Measurements from ENCODE around the gene CASK.

The CASK gene

GRCh38 chrX:41868392-41868977 lies 54.9 kb downstream of the CASK start:
- no peak overlapping the region for H3K4me3 ChIP-seq (ENCODE audit: low read length)
- TF ChIP-seq CTCF (conservative IDR thresholded peaks at IDR 0.05; ENCODE audit: low read depth, low read length), result no peak
- DNase-seq (ENCODE audit: low read depth), result no peak

- no peak for DNase-seq (ENCODE audit: low read depth)
- TF ChIP-seq CTCF (conservative IDR thresholded peaks at IDR 0.05; ENCODE audit: low read depth, low read length), result peak; percentile 18
Observed at GRCh38 chrX:41863343-41864203, 59.8 kb downstream of the CASK start.

GRCh38 chrX:41862562-41863184 lies 60.7 kb downstream of the CASK start:
- no peak overlapping the region for H3K4me3 ChIP-seq (ENCODE audit: low read length)
- no peak for TF ChIP-seq CTCF (conservative IDR thresholded peaks at IDR 0.05; ENCODE audit: low read depth, low read length)
- no peak for DNase-seq (ENCODE audit: low read depth)

More at GRCh38 chrX:41863343-41864203, 59.8 kb downstream of the CASK start:
- no peak overlapping the region for H3K4me3 ChIP-seq (ENCODE audit: low read length)

GRCh38 chrX:41858161-41858775 lies 65.1 kb downstream of the CASK start:
- DNase-seq (ENCODE audit: low read depth), result no peak
- TF ChIP-seq CTCF (conservative IDR thresholded peaks at IDR 0.05; ENCODE audit: low read depth, low read length), result no peak
- no peak overlapping the region for H3K4me3 ChIP-seq (ENCODE audit: low read length)

- no peak for TF ChIP-seq CTCF (conservative IDR thresholded peaks at IDR 0.05; ENCODE audit: low read depth, low read length)
- no peak for DNase-seq (ENCODE audit: low read depth)
- H3K4me3 ChIP-seq (ENCODE audit: low read length), result no peak overlapping the region
Observed at GRCh38 chrX:41857670-41858069, 65.7 kb downstream of the CASK start.

GRCh38 chrX:41846714-41847113 lies 76.6 kb downstream of the CASK start:
- no peak for DNase-seq (ENCODE audit: low read depth)
- H3K4me3 ChIP-seq (ENCODE audit: low read length), result no peak overlapping the region
- no peak for TF ChIP-seq CTCF (conservative IDR thresholded peaks at IDR 0.05; ENCODE audit: low read depth, low read length)

Measured in retinal pigment epithelial cell (primary cell).